ENCODE data around the gene DDA1.
A peak's percentile ranks its signal among the peaks of the same experiment; 100 is the strongest.

The DDA1 gene

DNA sequence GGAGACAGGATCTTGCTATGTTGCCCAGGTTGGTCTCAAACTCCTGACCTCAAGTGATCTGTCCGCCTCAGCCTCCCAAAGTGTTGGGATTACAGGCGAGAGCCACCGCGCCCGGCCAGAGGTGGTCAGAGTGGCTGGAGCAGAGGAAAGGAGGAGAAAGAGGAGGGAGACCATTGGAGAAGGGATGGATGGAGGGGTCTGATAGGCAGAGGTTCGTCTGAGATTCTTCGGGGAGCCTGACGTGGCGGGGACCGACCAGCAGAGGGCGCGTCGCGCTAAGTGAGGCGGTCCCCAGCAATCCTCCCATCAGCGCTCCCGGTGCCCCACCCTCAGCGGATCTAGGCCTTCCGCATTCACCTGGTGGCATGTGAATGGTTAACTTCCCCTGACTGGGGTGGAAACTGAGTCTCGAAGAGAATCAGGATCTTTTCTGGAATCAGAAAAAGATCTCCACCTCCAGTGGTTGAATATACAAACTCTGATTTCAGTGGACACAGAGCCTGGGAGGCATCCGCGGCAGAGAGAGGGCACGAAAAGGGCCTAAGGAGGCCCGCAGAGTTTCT lies 36.8 kb downstream of the DDA1 start (continued):
- TF ChIP-seq, protein P1, sequence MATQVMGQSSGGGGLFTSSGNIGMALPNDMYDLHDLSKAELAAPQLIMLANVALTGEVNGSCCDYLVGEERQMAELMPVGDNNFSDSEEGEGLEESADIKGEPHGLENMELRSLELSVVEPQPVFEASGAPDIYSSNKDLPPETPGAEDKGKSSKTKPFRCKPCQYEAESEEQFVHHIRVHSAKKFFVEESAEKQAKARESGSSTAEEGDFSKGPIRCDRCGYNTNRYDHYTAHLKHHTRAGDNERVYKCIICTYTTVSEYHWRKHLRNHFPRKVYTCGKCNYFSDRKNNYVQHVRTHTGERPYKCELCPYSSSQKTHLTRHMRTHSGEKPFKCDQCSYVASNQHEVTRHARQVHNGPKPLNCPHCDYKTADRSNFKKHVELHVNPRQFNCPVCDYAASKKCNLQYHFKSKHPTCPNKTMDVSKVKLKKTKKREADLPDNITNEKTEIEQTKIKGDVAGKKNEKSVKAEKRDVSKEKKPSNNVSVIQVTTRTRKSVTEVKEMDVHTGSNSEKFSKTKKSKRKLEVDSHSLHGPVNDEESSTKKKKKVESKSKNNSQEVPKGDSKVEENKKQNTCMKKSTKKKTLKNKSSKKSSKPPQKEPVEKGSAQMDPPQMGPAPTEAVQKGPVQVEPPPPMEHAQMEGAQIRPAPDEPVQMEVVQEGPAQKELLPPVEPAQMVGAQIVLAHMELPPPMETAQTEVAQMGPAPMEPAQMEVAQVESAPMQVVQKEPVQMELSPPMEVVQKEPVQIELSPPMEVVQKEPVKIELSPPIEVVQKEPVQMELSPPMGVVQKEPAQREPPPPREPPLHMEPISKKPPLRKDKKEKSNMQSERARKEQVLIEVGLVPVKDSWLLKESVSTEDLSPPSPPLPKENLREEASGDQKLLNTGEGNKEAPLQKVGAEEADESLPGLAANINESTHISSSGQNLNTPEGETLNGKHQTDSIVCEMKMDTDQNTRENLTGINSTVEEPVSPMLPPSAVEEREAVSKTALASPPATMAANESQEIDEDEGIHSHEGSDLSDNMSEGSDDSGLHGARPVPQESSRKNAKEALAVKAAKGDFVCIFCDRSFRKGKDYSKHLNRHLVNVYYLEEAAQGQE (tag by site-specific recombination; IDR thresholded peaks at IDR 0.05) = no peak
- TF ChIP-seq ZNF16 (tag by site-specific recombination; IDR thresholded peaks at IDR 0.05; ENCODE audit: low read depth) (no peak), KLF10 (tag by site-specific recombination; IDR thresholded peaks at IDR 0.05) (no peak), KLF7 (tag by site-specific recombination; IDR thresholded peaks at IDR 0.05; ENCODE audit: borderline replicate concordance) (no peak), GLIS2 (tag by site-specific recombination; IDR thresholded peaks at IDR 0.05) (peak; percentile 50), TRIM28 (IDR thresholded peaks at IDR 0.05; ENCODE audit: borderline replicate concordance, low read length) (no peak), ZNF366 (tag by site-specific recombination; conservative IDR thresholded peaks at IDR 0.05) (peak; percentile 78), ZNF530 (tag by site-specific recombination; IDR thresholded peaks at IDR 0.05; ENCODE audit: low read depth) (no peak), KLF9 (tag by site-specific recombination; IDR thresholded peaks at IDR 0.05; ENCODE audit: low read depth) (peak; percentile 54)
- TF ChIP-seq, protein P2, sequence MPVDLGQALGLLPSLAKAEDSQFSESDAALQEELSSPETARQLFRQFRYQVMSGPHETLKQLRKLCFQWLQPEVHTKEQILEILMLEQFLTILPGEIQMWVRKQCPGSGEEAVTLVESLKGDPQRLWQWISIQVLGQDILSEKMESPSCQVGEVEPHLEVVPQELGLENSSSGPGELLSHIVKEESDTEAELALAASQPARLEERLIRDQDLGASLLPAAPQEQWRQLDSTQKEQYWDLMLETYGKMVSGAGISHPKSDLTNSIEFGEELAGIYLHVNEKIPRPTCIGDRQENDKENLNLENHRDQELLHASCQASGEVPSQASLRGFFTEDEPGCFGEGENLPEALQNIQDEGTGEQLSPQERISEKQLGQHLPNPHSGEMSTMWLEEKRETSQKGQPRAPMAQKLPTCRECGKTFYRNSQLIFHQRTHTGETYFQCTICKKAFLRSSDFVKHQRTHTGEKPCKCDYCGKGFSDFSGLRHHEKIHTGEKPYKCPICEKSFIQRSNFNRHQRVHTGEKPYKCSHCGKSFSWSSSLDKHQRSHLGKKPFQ (tag by site-specific recombination; IDR thresholded peaks at IDR 0.05) = no peak
- TF ChIP-seq, protein P3, sequence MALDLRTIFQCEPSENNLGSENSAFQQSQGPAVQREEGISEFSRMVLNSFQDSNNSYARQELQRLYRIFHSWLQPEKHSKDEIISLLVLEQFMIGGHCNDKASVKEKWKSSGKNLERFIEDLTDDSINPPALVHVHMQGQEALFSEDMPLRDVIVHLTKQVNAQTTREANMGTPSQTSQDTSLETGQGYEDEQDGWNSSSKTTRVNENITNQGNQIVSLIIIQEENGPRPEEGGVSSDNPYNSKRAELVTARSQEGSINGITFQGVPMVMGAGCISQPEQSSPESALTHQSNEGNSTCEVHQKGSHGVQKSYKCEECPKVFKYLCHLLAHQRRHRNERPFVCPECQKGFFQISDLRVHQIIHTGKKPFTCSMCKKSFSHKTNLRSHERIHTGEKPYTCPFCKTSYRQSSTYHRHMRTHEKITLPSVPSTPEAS (tag by site-specific recombination; IDR thresholded peaks at IDR 0.05) = no peak
- TF ChIP-seq, protein P4, sequence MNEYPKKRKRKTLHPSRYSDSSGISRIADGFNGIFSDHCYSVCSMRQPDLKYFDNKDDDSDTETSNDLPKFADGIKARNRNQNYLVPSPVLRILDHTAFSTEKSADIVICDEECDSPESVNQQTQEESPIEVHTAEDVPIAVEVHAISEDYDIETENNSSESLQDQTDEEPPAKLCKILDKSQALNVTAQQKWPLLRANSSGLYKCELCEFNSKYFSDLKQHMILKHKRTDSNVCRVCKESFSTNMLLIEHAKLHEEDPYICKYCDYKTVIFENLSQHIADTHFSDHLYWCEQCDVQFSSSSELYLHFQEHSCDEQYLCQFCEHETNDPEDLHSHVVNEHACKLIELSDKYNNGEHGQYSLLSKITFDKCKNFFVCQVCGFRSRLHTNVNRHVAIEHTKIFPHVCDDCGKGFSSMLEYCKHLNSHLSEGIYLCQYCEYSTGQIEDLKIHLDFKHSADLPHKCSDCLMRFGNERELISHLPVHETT (tag by site-specific recombination; IDR thresholded peaks at IDR 0.05) = 0 out of 2 replicates have a peak, but pooled peaks have one; percentile 19
- TF ChIP-seq, protein P5, sequence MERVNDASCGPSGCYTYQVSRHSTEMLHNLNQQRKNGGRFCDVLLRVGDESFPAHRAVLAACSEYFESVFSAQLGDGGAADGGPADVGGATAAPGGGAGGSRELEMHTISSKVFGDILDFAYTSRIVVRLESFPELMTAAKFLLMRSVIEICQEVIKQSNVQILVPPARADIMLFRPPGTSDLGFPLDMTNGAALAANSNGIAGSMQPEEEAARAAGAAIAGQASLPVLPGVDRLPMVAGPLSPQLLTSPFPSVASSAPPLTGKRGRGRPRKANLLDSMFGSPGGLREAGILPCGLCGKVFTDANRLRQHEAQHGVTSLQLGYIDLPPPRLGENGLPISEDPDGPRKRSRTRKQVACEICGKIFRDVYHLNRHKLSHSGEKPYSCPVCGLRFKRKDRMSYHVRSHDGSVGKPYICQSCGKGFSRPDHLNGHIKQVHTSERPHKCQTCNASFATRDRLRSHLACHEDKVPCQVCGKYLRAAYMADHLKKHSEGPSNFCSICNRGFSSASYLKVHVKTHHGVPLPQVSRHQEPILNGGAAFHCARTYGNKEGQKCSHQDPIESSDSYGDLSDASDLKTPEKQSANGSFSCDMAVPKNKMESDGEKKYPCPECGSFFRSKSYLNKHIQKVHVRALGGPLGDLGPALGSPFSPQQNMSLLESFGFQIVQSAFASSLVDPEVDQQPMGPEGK (tag by site-specific recombination; IDR thresholded peaks at IDR 0.05) = peak; percentile 49
- TF ChIP-seq, protein P6, sequence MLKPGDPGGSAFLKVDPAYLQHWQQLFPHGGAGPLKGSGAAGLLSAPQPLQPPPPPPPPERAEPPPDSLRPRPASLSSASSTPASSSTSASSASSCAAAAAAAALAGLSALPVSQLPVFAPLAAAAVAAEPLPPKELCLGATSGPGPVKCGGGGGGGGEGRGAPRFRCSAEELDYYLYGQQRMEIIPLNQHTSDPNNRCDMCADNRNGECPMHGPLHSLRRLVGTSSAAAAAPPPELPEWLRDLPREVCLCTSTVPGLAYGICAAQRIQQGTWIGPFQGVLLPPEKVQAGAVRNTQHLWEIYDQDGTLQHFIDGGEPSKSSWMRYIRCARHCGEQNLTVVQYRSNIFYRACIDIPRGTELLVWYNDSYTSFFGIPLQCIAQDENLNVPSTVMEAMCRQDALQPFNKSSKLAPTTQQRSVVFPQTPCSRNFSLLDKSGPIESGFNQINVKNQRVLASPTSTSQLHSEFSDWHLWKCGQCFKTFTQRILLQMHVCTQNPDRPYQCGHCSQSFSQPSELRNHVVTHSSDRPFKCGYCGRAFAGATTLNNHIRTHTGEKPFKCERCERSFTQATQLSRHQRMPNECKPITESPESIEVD (tag by site-specific recombination; IDR thresholded peaks at IDR 0.05) = no peak
- TF ChIP-seq, protein P7, sequence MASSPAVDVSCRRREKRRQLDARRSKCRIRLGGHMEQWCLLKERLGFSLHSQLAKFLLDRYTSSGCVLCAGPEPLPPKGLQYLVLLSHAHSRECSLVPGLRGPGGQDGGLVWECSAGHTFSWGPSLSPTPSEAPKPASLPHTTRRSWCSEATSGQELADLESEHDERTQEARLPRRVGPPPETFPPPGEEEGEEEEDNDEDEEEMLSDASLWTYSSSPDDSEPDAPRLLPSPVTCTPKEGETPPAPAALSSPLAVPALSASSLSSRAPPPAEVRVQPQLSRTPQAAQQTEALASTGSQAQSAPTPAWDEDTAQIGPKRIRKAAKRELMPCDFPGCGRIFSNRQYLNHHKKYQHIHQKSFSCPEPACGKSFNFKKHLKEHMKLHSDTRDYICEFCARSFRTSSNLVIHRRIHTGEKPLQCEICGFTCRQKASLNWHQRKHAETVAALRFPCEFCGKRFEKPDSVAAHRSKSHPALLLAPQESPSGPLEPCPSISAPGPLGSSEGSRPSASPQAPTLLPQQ (tag by site-specific recombination; IDR thresholded peaks at IDR 0.05) = 0 out of 2 replicates have a peak, but pooled peaks have one; percentile 24
- TF ChIP-seq, protein P8, sequence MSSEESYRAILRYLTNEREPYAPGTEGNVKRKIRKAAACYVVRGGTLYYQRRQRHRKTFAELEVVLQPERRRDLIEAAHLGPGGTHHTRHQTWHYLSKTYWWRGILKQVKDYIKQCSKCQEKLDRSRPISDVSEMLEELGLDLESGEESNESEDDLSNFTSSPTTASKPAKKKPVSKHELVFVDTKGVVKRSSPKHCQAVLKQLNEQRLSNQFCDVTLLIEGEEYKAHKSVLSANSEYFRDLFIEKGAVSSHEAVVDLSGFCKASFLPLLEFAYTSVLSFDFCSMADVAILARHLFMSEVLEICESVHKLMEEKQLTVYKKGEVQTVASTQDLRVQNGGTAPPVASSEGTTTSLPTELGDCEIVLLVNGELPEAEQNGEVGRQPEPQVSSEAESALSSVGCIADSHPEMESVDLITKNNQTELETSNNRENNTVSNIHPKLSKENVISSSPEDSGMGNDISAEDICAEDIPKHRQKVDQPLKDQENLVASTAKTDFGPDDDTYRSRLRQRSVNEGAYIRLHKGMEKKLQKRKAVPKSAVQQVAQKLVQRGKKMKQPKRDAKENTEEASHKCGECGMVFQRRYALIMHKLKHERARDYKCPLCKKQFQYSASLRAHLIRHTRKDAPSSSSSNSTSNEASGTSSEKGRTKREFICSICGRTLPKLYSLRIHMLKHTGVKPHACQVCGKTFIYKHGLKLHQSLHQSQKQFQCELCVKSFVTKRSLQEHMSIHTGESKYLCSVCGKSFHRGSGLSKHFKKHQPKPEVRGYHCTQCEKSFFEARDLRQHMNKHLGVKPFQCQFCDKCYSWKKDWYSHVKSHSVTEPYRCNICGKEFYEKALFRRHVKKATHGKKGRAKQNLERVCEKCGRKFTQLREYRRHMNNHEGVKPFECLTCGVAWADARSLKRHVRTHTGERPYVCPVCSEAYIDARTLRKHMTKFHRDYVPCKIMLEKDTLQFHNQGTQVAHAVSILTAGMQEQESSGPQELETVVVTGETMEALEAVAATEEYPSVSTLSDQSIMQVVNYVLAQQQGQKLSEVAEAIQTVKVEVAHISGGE (tag by site-specific recombination; conservative IDR thresholded peaks at IDR 0.05; ENCODE audit: low read depth) = 0 out of 2 replicates have a peak, but pooled peaks have one; percentile 14
- TF ChIP-seq, protein P9, sequence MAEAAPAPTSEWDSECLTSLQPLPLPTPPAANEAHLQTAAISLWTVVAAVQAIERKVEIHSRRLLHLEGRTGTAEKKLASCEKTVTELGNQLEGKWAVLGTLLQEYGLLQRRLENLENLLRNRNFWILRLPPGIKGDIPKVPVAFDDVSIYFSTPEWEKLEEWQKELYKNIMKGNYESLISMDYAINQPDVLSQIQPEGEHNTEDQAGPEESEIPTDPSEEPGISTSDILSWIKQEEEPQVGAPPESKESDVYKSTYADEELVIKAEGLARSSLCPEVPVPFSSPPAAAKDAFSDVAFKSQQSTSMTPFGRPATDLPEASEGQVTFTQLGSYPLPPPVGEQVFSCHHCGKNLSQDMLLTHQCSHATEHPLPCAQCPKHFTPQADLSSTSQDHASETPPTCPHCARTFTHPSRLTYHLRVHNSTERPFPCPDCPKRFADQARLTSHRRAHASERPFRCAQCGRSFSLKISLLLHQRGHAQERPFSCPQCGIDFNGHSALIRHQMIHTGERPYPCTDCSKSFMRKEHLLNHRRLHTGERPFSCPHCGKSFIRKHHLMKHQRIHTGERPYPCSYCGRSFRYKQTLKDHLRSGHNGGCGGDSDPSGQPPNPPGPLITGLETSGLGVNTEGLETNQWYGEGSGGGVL (tag by site-specific recombination; IDR thresholded peaks at IDR 0.05) = no peak

Data from HEK293 (cell line).